Prostate gland (tissue), 2 donors: ENCODE measurements around the gene CCDC91.

Source experiments
- CTCF ChIP-seq, 4 experiments: fragments of 200-600 bp in 2 of 4; fragments of 450-650 bp in 2 of 4; sonication (generic) in 2 of 4; IDR thresholded peaks; 1 replicate in 3 of 4; 2 replicates in 1 of 4; pipeline ENCODE4 v1.5.1; 2016 to 2019; ENCODE audit warnings: antibody characterized with exemption in 4 of 4, mild to moderate bottlenecking in 2 of 4, moderate library complexity in 2 of 4
- POLR2A ChIP-seq: fragments of 450-650 bp; IDR thresholded peaks from one replicate; pipeline ENCODE4 v1.6.1; 2016; ENCODE audit warnings: antibody characterized with exemption, mild to moderate bottlenecking
- POLR2AphosphoS5 ChIP-seq: sonication (generic); formaldehyde crosslinking; IDR thresholded peaks from one replicate; pipeline ENCODE4 v1.6.1; 2017; ENCODE audit warnings: antibody characterized with exemption

GRCh38 chr12:28178775-28179174 lies 11.5 kb upstream of the CCDC91 start:
- no peak for TF ChIP-seq CTCF (IDR thresholded peaks at IDR 0.05)
- no peak for TF ChIP-seq POLR2A
- no peak for TF ChIP-seq POLR2AphosphoS5
